HCT116 (cell line): ENCODE results near the gene ADGRB3. TPM values are rescaled to one million over a fixed set of nuclear protein-coding genes. Genes with fewer than 3 reads are reported as not detected.

Experiments
- ATAC-seq: fragments of 200-7000 bp; cut with Tn5 transposase; 2 replicates; pipeline ENCODE4 v1.9.1; 2020; ENCODE audit warnings: mild to moderate bottlenecking, moderate library complexity
- BruUV-seq: library from RNA; stranded (reverse); fragments of 400-500 nt; replicated peaks from 2 replicates; lab custom pipeline; 2021; lab: Mats Ljungman, UMichigan
- CTCF ChIA-PET: fragments of 300-600 bp; sonication (Branson Sonifier 250); formaldehyde crosslinking; loops from one replicate; lab custom pipeline; 2021; ENCODE audit warnings: antibody characterized with exemption; lab: Charles Lee
- POLR2A ChIA-PET: fragments of 300-600, 350-600 bp; sonication (Branson Sonifier 250); formaldehyde crosslinking; loops from one replicate; lab custom pipeline; 2021; ENCODE audit warnings: antibody characterized with exemption; lab: Charles Lee
- RAD21 ChIA-PET, 2 experiments: fragments of 300-600 bp; sonication (Branson Sonifier 250); formaldehyde crosslinking; loops; one replicate each; lab custom pipeline; 2023; ENCODE audit warnings: low total read pairs in 2 of 2; ENCODE audit not compliant: uncharacterized antibody in 2 of 2, unreplicated experiment in 2 of 2, low non-redundant PET in 1 of 2; lab: Charles Lee
- DNase-seq: peaks from one replicate; pipeline ENCODE4 v3.0.0-alpha.2; 2010; ENCODE audit warnings: low read depth, low spot score
- H2AFZ ChIP-seq: fragments of 200-600 bp; shearing (Covaris generic), sonication (generic); 2 replicates; pipeline ENCODE4 v1.6.1; 2017; ENCODE audit warnings: low read depth, mixed run types, mixed read lengths, antibody characterized with exemption, low read length; ENCODE audit not compliant: poor library complexity, severe bottlenecking
- H3K27ac ChIP-seq: 2 replicates; pipeline ENCODE4 v1.5.1; 2012; ENCODE audit warnings: low read depth, low read length
- H3K27me3 ChIP-seq: fragments of 200-600 bp; sonication (generic); 2 replicates; pipeline ENCODE4 v1.6.1; 2016; ENCODE audit warnings: mixed run types, low read length, mixed read lengths; ENCODE audit not compliant: insufficient read depth
- H3K36me3 ChIP-seq, 2 experiments: fragments of 200-500 bp in 1 of 2; fragments of 200-600 bp in 1 of 2; sonication (Bioruptor generic) in 1 of 2; sonication (generic) in 1 of 2; 2 replicates each; pipeline versions ENCODE4 v1.5.1 to v1.6.1; 2014 to 2016; ENCODE audit warnings: low read length in 2 of 2, inconsistent platforms in 1 of 2, mixed read lengths in 1 of 2, mixed run types in 1 of 2; ENCODE audit not compliant: insufficient read depth in 2 of 2, control insufficient read depth in 1 of 2
- H3K4me1 ChIP-seq, 2 experiments: fragments of 200-600 bp in 1 of 2; sonication (generic) in 1 of 2; 2 replicates each; pipeline versions ENCODE4 v1.5.1 to v1.6.1; 2012 to 2017; ENCODE audit warnings: low read length in 2 of 2, inconsistent platforms in 1 of 2, mild to moderate bottlenecking in 1 of 2, mixed read lengths in 1 of 2, mixed run types in 1 of 2, moderate library complexity in 1 of 2; ENCODE audit not compliant: insufficient read depth in 2 of 2, control insufficient read depth in 1 of 2
- H3K4me2 ChIP-seq: fragments of 200-600 bp; sonication (generic); 2 replicates; pipeline ENCODE4 v1.6.1; 2017; ENCODE audit warnings: mixed run types, low read length, mixed read lengths
- H3K4me3 ChIP-seq, 2 experiments: fragments of 200-600 bp in 1 of 2; sonication (generic) in 1 of 2; replicated peaks in 1 of 2; 2 replicates each; pipeline ENCODE4 v1.5.1; 2011 to 2016; ENCODE audit warnings: low read length in 2 of 2, control low read depth in 1 of 2, low read depth in 1 of 2, mild to moderate bottlenecking in 1 of 2, mixed read lengths in 1 of 2, mixed run types in 1 of 2
- H3K79me2 ChIP-seq: fragments of 200-600 bp; sonication (generic); 2 replicates; pipeline ENCODE4 v1.6.1; 2017; ENCODE audit warnings: mild to moderate bottlenecking, mixed run types, low read length, moderate library complexity, mixed read lengths; ENCODE audit not compliant: insufficient read depth
- H3K9ac ChIP-seq: fragments of 200-600 bp; sonication (generic); 2 replicates; pipeline ENCODE4 v1.6.1; 2016; ENCODE audit warnings: low read length, mixed read lengths
- H3K9me2 ChIP-seq: fragments of 200-600 bp; sonication (generic), shearing (Covaris generic); 2 replicates; pipeline ENCODE4 v1.6.1; 2017; ENCODE audit warnings: mixed run types, mild to moderate bottlenecking, moderate library complexity; ENCODE audit not compliant: insufficient read depth
- H3K9me3 ChIP-seq, 2 experiments: fragments of 200-500 bp in 1 of 2; fragments of 200-600 bp in 1 of 2; sonication (Bioruptor generic) in 1 of 2; sonication (generic) in 1 of 2; 2 replicates each; pipeline ENCODE4 v1.6.1; 2014 to 2017; ENCODE audit warnings: low read length in 2 of 2, mixed read lengths in 2 of 2, inconsistent platforms in 1 of 2, low read depth in 1 of 2, mild to moderate bottlenecking in 1 of 2, mixed run types in 1 of 2, moderate library complexity in 1 of 2; ENCODE audit not compliant: control insufficient read depth in 1 of 2, insufficient read depth in 1 of 2
- H4K20me1 ChIP-seq: fragments of 200-600 bp; sonication (generic), shearing (Covaris generic); 2 replicates; pipeline ENCODE4 v1.6.1; 2017; ENCODE audit warnings: mixed run types, mild to moderate bottlenecking, moderate library complexity; ENCODE audit not compliant: insufficient read depth
- CEBPB ChIP-seq: IDR thresholded peaks from 2 replicates; pipeline ENCODE4 v1.6.1; 2012; ENCODE audit warnings: low read depth
- EGR1 ChIP-seq: IDR thresholded peaks from 2 replicates; pipeline ENCODE4 v1.6.1; 2012; ENCODE audit warnings: low read depth
- ELF1 ChIP-seq: IDR thresholded peaks from 2 replicates; pipeline ENCODE4 v1.6.1; 2012; ENCODE audit warnings: low read depth, borderline replicate concordance
- EZH2 ChIP-seq: fragments of 200-600 bp; sonication (generic); IDR thresholded peaks from 2 replicates; pipeline ENCODE4 v1.6.1; 2017; ENCODE audit warnings: antibody characterized with exemption, mixed run types
- JUND ChIP-seq: IDR thresholded peaks from 2 replicates; pipeline ENCODE4 v1.6.1; 2012
- POLR2A ChIP-seq: IDR thresholded peaks from 2 replicates; pipeline ENCODE4 v1.7.0; 2011; ENCODE audit warnings: borderline replicate concordance; ENCODE audit not compliant: insufficient read depth, insufficient read length; ENCODE audit errors: extremely low read depth
- SIN3A ChIP-seq: IDR thresholded peaks from 2 replicates; pipeline ENCODE4 v1.6.1; 2012; ENCODE audit warnings: low read depth
- SRF ChIP-seq: IDR thresholded peaks from 2 replicates; pipeline ENCODE4 v1.6.1; 2012; ENCODE audit warnings: low read depth
- TCF7L2 ChIP-seq: IDR thresholded peaks from 2 replicates; pipeline ENCODE4 v1.7.0; 2011; ENCODE audit warnings: borderline replicate concordance, inconsistent platforms; ENCODE audit not compliant: insufficient read depth, insufficient read length; ENCODE audit errors: extremely low read depth
- YY1 ChIP-seq: IDR thresholded peaks from 2 replicates; pipeline ENCODE4 v1.6.1; 2011; ENCODE audit warnings: low read length, low read depth, moderate library complexity, mild to moderate bottlenecking; ENCODE audit not compliant: insufficient replicate concordance; ENCODE audit errors: extremely low read depth
- ZFX ChIP-seq: fragments of 450-650 bp; IDR thresholded peaks from 2 replicates; pipeline ENCODE4 v1.6.1; 2017
- ZNF274 ChIP-seq: fragments of 200-500 bp; sonication (Bioruptor generic); IDR thresholded peaks from 2 replicates; pipeline ENCODE4 v1.6.1; 2014; ENCODE audit warnings: mild to moderate bottlenecking, low read depth, low read length, inconsistent platforms
- intact Hi-C: fragments of 100-400 bp; cut with micrococcal nuclease; formaldehyde crosslinking; loops from 2 replicates; pipeline ENCODE4 v1.10.0; 2022
- total RNA-seq: library from RNA; stranded (reverse); gene quantifications from one replicate; pipeline ENCODE4 v1.2.1, GENCODE V29; 2021; ENCODE audit not compliant: unreplicated experiment
- TF ChIP-seq, protein P1 (sequence below), 3 experiments: fragments of 200-600 bp in 1 of 3; sonication (generic) in 1 of 3; IDR thresholded peaks in 2 of 3; conservative IDR thresholded peaks in 1 of 3; 2 replicates each; pipeline ENCODE4 v1.5.1; 2012 to 2017; ENCODE audit warnings: low read depth in 2 of 3, low read length in 2 of 3, antibody characterized with exemption in 1 of 3, borderline replicate concordance in 1 of 3, control low read depth in 1 of 3, mild to moderate bottlenecking in 1 of 3, mixed read lengths in 1 of 3, mixed run types in 1 of 3, moderate library complexity in 1 of 3; ENCODE audit not compliant: insufficient read depth in 1 of 3
- TF ChIP-seq, protein P2 (sequence below): IDR thresholded peaks from 2 replicates; pipeline ENCODE4 v1.6.1; 2012
- TF ChIP-seq, protein P3 (sequence below): IDR thresholded peaks from 2 replicates; pipeline ENCODE4 v1.6.1; 2012

ADGRB3 gene
- total RNA-seq, 1 experiment from 2014 or later = not detected

DNA sequence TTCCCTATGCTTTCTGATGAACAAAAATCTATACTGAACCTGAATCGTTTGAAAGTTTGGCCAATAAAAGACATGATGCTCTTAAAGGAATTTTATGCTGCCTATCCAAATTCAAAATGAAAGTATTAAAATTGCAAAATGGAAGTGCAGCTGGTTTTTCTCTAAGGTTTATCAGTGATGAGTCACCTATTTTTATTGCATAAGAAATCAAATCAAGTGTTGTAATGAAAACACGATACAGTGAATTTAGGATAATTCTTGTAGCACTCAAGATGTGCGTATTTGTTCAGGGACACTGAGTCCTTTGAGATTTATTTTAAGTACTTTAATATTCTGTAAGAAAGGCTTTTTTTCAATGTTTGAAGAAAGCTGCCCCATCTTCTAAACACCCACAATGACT is 409.5 kb downstream of the ADGRB3 start:
- no peak overlapping the region for H2AFZ ChIP-seq
- H3K27ac ChIP-seq = no peak overlapping the region
- TF ChIP-seq JUND (no peak), ELF1 (no peak), TCF7L2 (no peak), POLR2A (no peak), YY1 (no peak), EGR1 (no peak), EZH2 (no peak), ZFX (no peak), CEBPB (no peak), SIN3A (no peak), ZNF274 (no peak), SRF (no peak)
- TF ChIP-seq, protein P1, sequence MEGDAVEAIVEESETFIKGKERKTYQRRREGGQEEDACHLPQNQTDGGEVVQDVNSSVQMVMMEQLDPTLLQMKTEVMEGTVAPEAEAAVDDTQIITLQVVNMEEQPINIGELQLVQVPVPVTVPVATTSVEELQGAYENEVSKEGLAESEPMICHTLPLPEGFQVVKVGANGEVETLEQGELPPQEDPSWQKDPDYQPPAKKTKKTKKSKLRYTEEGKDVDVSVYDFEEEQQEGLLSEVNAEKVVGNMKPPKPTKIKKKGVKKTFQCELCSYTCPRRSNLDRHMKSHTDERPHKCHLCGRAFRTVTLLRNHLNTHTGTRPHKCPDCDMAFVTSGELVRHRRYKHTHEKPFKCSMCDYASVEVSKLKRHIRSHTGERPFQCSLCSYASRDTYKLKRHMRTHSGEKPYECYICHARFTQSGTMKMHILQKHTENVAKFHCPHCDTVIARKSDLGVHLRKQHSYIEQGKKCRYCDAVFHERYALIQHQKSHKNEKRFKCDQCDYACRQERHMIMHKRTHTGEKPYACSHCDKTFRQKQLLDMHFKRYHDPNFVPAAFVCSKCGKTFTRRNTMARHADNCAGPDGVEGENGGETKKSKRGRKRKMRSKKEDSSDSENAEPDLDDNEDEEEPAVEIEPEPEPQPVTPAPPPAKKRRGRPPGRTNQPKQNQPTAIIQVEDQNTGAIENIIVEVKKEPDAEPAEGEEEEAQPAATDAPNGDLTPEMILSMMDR (IDR thresholded peaks at IDR 0.05 in 2 of 3, conservative IDR thresholded peaks at IDR 0.05 in 1 of 3; ENCODE audit: borderline replicate concordance in 1 of 3, insufficient read depth in 1 of 3, low read depth in 2 of 3, low read length in 2 of 3) = no peak
- TF ChIP-seq, protein P2, sequence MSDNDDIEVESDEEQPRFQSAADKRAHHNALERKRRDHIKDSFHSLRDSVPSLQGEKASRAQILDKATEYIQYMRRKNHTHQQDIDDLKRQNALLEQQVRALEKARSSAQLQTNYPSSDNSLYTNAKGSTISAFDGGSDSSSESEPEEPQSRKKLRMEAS = no peak
- TF ChIP-seq, protein P3, sequence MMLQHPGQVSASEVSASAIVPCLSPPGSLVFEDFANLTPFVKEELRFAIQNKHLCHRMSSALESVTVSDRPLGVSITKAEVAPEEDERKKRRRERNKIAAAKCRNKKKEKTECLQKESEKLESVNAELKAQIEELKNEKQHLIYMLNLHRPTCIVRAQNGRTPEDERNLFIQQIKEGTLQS = no peak
- intact Hi-C loops = no loop called here
- ATAC-seq (no peak), DNase-seq (no peak)
- H3K4me3 ChIP-seq = no peak overlapping the region
- BruUV-seq = no TSS peak
- no peak overlapping the region for H3K9ac ChIP-seq
- no peak overlapping the region for H3K4me2 ChIP-seq
- CTCF ChIA-PET = no interaction called here
- H3K9me2 ChIP-seq = no peaks in the 10 kb centered on the region
- H3K36me3 ChIP-seq = no peaks in the 10 kb centered on the region
- no peaks in the 10 kb centered on the region for H3K4me1 ChIP-seq
- no peaks in the 10 kb centered on the region for H4K20me1 ChIP-seq
- peaks cover 0 to 15% of the 10 kb centered on the region in 2 experiments; a peak in 2 of 4 replicates for H3K9me3 ChIP-seq
- H3K27me3 ChIP-seq = no peaks in the 10 kb centered on the region
- RAD21 ChIA-PET = no interaction called here
- POLR2A ChIA-PET = no interaction called here
- no peaks in the 10 kb centered on the region for H3K79me2 ChIP-seq
